ENCODE results near the gene PIK3R5. TPM values are rescaled to one million over a fixed set of nuclear protein-coding genes. Genes with fewer than 3 reads are reported as not detected.
A peak's percentile ranks its signal among the peaks of the same experiment; 100 is the strongest.

PIK3R5 gene
- total RNA-seq, 2 experiments from 2014 or later: 153 to 159 TPM

DNA sequence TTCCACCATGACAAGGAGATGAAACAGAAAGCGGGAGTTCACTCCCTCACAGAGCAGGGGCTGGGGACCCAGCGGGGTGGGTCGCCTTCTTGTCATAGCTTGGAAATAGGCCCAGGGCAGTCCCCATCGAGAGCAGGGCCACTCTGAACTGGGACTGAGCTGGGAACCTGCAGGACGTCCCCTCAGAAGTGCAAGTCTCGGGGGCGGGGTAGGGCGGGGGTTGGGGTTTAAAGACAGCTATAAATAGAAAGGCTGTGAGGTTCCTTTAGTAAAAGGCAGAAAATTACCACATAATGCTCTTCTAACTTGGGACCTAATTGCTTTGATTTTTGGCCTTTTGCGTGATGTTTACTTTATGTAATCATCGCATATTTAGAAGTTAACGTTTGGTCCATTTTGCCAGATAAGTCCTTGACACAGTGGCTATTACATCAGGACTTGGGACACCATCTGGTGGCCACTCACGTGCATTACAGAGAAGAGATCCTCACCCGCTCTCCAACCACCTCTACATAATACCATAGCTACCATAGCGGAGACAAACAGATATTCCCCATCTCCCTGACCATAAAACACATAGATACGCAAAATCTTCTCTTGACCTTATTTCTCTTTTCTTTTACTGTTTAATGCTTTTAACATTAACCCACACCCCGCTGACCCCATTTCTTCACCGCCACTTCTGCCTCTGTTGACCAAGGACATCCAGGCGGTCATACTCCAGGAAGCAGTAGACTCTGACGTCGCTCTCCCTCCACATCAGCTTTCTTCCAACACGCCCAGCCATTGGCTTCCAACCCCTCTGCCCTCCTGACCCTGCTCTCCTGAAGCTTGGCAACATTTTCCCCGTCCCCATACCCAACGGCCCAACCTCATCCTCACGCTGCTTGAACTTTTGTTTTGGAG lies 70.6 kb downstream of the PIK3R5 start:
- Mint-ChIP-seq H3K4me3 (peak overlapping the region; percentile 1), H3K4me1 (ENCODE audit: low read depth) (peaks cover 58% of the 10 kb centered on the region), H3K27ac (peak overlapping the region; percentile 93), H3K9me3 (no peaks in the 10 kb centered on the region), H3K27me3 (no peaks in the 10 kb centered on the region), H3K36me3 (ENCODE audit: low read depth) (peaks cover 80% of the 10 kb centered on the region)
- ChIA-PET POLR2A (interaction anchor here (1.6 kb wide), 1 partner anchor 70 kb away, joined by 10 read pairs; the partner anchor contains the start of gene PIK3R5), CTCF (interaction anchor here (0.5 to 2.5 kb wide), 12 partner anchors 9 to 157 kb away, joined by 3 to 16 read pairs (median 4); no protein-coding TSS in a partner anchor)
- H3K27me3 ChIP-seq (ENCODE audit: control insufficient read depth in 1 of 2, insufficient read depth in 2 of 2, low read length in 2 of 2): no peaks in the 10 kb centered on the region
- H3K4me3 ChIP-seq (ENCODE audit: low read length): no peak overlapping the region
- no peaks in the 10 kb centered on the region for H3K9me3 ChIP-seq (ENCODE audit: control insufficient read depth in 1 of 2, insufficient read depth in 1 of 2, low read length in 2 of 2)
- peaks cover 78% of the 10 kb centered on the region for H3K36me3 ChIP-seq (ENCODE audit: insufficient read depth, low read length)
- no peak overlapping the region for H3K27ac ChIP-seq (ENCODE audit: low read depth in 1 of 2, low read length in 2 of 2)
- DNase-seq (peak in 12 of 14 experiments; percentile 23 to 79 (median 42)), ATAC-seq (ENCODE audit: poor library complexity) (peak; percentile 20)
- TF ChIP-seq, protein P1, sequence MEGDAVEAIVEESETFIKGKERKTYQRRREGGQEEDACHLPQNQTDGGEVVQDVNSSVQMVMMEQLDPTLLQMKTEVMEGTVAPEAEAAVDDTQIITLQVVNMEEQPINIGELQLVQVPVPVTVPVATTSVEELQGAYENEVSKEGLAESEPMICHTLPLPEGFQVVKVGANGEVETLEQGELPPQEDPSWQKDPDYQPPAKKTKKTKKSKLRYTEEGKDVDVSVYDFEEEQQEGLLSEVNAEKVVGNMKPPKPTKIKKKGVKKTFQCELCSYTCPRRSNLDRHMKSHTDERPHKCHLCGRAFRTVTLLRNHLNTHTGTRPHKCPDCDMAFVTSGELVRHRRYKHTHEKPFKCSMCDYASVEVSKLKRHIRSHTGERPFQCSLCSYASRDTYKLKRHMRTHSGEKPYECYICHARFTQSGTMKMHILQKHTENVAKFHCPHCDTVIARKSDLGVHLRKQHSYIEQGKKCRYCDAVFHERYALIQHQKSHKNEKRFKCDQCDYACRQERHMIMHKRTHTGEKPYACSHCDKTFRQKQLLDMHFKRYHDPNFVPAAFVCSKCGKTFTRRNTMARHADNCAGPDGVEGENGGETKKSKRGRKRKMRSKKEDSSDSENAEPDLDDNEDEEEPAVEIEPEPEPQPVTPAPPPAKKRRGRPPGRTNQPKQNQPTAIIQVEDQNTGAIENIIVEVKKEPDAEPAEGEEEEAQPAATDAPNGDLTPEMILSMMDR (IDR thresholded peaks at IDR 0.05): peak; percentile 77
- intact Hi-C loops (cut with DNase I, micrococcal nuclease): loop anchor here (2.0 to 10.0 kb wide), 7 partner anchors 47 to 1863 kb away; partner anchors contain the start of genes RPL26 (in 1 of the 2) and SPDYE4 (in 1 of the 2)
- H3K4me1 ChIP-seq (ENCODE audit: insufficient read depth, low read length): peaks cover 61% of the 10 kb centered on the region

DNA sequence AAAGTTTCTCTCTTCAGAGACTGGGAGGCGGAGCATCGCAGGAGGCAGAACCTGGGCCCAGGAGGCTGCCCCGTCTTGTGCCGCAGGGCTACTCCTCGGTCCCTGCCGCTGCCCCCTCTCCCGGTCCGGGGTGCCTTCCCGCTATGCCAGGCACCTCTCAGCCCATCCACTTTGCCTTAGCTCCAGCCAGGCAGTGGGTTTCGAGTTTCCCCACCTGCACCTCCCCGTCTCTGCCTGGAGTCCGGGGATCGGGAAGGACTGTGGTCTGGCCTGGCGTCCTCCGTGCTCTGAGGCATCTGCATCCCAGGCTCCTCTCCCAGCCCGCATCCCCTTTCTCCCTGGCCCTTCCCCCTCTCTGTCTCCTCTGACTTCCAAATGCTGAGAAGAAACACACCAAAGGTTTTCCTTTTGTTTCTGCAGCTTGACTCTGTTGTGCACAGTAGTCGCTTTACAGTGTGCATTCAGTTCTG lies 71.3 kb downstream of the PIK3R5 start:
- ChIA-PET CTCF (interaction anchor here (0.5 to 2.5 kb wide), 9 partner anchors 10 to 156 kb away, joined by 3 to 16 read pairs (median 5); no protein-coding TSS in a partner anchor), POLR2A (interaction anchor here (1.6 kb wide), 1 partner anchor 71 kb away, joined by 10 read pairs; the partner anchor contains the start of gene PIK3R5)
- DNase-seq: no peak
- no peak for ATAC-seq (ENCODE audit: poor library complexity)
- Histone ChIP-seq H3K27ac (ENCODE audit: low read depth in 1 of 2, low read length in 2 of 2) (no peak overlapping the region), H3K9me3 (ENCODE audit: control insufficient read depth in 1 of 2, insufficient read depth in 1 of 2, low read length in 2 of 2) (no peaks in the 10 kb centered on the region), H3K36me3 (ENCODE audit: insufficient read depth, low read length) (peaks cover 85% of the 10 kb centered on the region), H3K4me1 (ENCODE audit: insufficient read depth, low read length) (peaks cover 55% of the 10 kb centered on the region), H3K27me3 (ENCODE audit: control insufficient read depth in 1 of 2, insufficient read depth in 2 of 2, low read length in 2 of 2) (no peaks in the 10 kb centered on the region), H3K4me3 (ENCODE audit: low read length) (no peak overlapping the region)
- peaks cover 82% of the 10 kb centered on the region for H3K36me3 Mint-ChIP-seq (ENCODE audit: low read depth)
- H3K27ac Mint-ChIP-seq: no peak overlapping the region
- H3K27me3 Mint-ChIP-seq: no peaks in the 10 kb centered on the region
- no peaks in the 10 kb centered on the region for H3K9me3 Mint-ChIP-seq
- peaks cover 52% of the 10 kb centered on the region for H3K4me1 Mint-ChIP-seq (ENCODE audit: low read depth)
- TF ChIP-seq, protein P1 (IDR thresholded peaks at IDR 0.05): no peak
- intact Hi-C loops (cut with DNase I, micrococcal nuclease): loop anchor here (2.0 to 10.0 kb wide), 4 partner anchors 101 to 479 kb away; partner anchors contain the start of gene SPDYE4 (in 1 of the 2)
- no peak overlapping the region for H3K4me3 Mint-ChIP-seq

DNA sequence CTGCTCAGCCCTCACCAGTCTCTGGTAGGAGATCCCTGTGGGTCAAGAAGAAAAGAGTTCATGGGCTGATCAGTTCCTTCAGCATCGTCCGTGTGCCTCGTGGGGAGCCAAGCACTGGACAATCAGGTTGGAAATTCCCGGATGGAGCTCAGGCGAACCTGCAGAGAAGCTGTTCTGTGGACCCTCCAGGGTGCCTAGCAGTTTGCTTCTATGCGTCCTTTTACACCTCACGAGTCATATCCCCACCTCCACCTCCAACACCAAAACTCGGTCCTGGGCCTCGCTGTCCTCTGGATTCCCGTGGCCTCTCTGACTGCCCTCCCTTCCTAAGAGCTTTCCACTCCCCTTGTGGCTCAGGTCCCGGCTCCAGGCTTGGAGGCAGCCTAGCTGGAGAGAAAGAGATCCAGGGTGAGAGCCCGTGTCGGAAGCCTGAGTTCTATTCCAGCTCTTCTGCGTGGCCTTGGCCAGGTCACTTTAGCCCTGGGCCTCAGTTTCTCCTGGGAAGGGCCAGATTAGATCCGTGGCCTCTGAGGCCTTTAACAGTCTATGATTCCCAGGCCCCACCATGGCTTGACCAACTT lies 71.8 kb downstream of the PIK3R5 start:
- H3K9me3 Mint-ChIP-seq: no peaks in the 10 kb centered on the region

More for the DNA sequence above, 71.8 kb downstream of the PIK3R5 start:
- H3K27ac ChIP-seq (ENCODE audit: low read depth in 1 of 2, low read length in 2 of 2): no peak overlapping the region
- H3K27me3 Mint-ChIP-seq: no peaks in the 10 kb centered on the region
- peaks cover 91% of the 10 kb centered on the region for H3K36me3 ChIP-seq (ENCODE audit: insufficient read depth, low read length)
- H3K27ac Mint-ChIP-seq: no peak overlapping the region
- TF ChIP-seq, protein P1 (IDR thresholded peaks at IDR 0.05): no peak
- intact Hi-C loops (cut with DNase I, micrococcal nuclease): loop anchor here (2.0 to 10.0 kb wide), 4 partner anchors 101 to 479 kb away; partner anchors contain the start of gene SPDYE4 (in 1 of the 2)
- no peaks in the 10 kb centered on the region for H3K27me3 ChIP-seq (ENCODE audit: control insufficient read depth in 1 of 2, insufficient read depth in 2 of 2, low read length in 2 of 2)
- H3K9me3 ChIP-seq (ENCODE audit: control insufficient read depth in 1 of 2, insufficient read depth in 1 of 2, low read length in 2 of 2): no peaks in the 10 kb centered on the region
- H3K4me3 Mint-ChIP-seq: no peak overlapping the region
- H3K4me1 ChIP-seq (ENCODE audit: insufficient read depth, low read length): peaks cover 49% of the 10 kb centered on the region
- peaks cover 82% of the 10 kb centered on the region for H3K36me3 Mint-ChIP-seq (ENCODE audit: low read depth)
- CTCF ChIA-PET: interaction anchor here (2.2 kb wide), 1 partner anchor 109 kb away, joined by 6 read pairs; no protein-coding TSS in a partner anchor
- DNase-seq (no peak), ATAC-seq (ENCODE audit: poor library complexity) (no peak)
- H3K4me3 ChIP-seq (ENCODE audit: low read length): no peak overlapping the region
- POLR2A ChIA-PET: no interaction called here
- peaks cover 47% of the 10 kb centered on the region for H3K4me1 Mint-ChIP-seq (ENCODE audit: low read depth)

All from CD4-positive, alpha-beta T cell (primary cell).